HG03095 (cell line): ENCODE results near the gene TDRD12.
"Not testable (repeated sequence)": the region's sequence is repeated elsewhere in the genome, so short reads cannot be mapped to it uniquely, and the experiment has no call there.

ENCODE experiments used
- ATAC-seq: cut with Tn5 transposase; IDR thresholded peaks from one replicate; pipeline ENCODE4 v1.9.1; 2021; ENCODE audit warnings: moderate library complexity; ENCODE audit not compliant: unreplicated experiment

Gene TDRD12

DNA sequence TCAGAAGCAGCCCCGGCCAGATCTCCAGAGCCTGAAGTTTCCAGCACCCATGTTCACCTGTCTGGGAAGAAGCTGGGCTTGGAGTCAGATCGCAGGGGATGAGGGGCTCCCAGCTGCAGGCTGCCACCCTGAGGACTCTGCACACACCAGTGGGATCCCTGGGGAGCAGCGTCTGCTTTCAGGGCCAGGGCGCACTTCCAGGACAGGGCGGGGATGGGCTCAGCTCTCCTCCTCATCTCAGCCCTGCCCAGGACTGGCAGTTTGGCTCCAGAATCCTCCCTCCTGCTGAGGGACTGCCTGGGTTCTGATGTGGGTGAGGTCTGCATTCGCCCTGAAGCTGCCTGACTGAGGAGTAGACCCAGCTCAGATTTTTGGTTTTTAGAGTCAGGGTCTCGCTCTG lies 146.5 kb downstream of the TDRD12 start:
- ATAC-seq = no peak

DNA sequence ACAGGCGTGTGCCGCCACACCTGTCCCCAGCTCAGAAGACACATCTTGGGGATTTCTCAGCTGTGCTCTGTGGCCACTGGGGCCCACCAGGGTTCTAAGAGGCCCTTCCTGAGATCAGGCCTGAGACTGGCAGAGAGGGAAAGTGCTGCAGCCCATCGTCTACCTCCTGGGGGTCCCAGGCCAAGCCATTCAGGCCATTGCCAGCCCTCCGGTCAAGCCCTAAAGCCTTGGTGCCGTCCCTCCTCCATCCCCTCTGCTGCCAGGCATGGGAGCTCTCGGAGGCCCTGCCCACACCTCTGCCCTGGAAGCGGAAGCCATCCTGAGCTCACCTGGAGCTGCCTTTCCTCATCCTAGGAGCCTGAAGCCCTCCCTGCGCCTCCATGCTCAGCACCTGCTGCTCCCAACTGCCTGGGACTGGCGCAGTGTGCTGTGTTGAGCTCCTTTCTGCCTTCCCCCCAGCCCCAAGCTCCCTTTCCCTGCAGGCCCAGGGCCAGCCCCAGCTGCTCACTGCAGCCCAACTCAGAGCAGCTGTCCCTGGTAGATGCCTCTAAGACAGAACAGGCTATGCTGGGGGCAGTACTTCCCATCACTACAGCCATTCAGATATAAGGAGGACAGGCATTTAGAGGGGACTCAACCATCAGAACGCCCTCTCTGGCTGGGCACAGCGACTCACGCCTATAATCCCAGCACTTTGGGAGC lies 147.1 kb downstream of the TDRD12 start:
- ATAC-seq = no peak

DNA sequence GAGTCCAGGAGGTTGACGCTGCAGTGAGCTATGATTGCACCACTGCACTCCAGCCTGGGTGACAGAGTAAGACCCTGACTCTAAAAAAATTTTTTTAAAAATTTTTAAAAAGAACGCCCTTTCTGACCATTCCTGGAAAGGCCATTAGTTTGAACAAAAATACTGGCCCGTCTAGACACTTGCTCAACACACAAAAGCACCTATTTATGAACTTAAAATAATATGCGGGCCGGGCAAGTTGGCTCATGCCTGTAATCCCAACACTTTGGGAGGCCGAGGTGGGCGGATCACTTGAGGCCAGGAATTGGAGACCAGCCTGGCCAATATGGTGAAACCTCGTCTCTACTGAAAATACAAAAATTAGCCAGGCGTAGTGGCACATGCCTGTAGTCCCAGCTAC lies 147.9 kb downstream of the TDRD12 start:
- ATAC-seq = not testable (repeated sequence)

DNA sequence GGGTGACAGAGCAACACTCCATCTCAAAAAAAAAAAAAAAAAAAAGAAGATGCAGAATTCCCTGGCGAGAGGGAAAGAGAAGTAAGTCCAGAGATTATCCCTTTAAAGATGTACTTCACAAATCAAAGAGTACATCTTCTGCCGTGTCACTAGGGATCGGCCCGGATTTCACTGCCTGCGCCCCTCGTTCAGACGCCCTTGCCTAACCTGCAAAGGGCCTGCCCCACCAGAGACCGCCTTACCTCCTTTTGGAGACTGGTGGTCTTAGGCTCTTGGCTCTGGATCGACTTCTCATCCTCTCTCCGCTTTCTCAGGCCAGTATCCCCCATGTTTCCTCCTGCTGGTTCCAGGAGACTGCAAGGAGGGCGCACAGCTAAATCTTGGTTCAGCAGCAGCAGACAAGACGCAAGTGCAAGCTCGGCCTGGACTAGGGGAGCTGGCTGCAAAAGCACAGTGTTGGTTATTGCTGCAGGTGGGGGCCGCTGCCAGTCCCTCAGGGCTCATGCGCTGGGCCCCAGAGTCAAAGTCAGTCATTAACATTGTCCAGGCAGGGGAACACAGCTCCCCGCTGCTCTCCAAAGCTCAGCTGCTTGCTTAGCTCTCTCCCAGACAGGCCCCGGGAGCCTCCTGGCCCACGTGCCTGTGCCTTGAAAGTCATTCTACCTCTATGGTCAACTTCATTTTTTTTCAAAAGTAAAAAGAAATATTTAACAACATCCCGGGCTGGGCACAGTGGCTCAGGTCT lies 148.8 kb downstream of the TDRD12 start:
- no peak for ATAC-seq

DNA sequence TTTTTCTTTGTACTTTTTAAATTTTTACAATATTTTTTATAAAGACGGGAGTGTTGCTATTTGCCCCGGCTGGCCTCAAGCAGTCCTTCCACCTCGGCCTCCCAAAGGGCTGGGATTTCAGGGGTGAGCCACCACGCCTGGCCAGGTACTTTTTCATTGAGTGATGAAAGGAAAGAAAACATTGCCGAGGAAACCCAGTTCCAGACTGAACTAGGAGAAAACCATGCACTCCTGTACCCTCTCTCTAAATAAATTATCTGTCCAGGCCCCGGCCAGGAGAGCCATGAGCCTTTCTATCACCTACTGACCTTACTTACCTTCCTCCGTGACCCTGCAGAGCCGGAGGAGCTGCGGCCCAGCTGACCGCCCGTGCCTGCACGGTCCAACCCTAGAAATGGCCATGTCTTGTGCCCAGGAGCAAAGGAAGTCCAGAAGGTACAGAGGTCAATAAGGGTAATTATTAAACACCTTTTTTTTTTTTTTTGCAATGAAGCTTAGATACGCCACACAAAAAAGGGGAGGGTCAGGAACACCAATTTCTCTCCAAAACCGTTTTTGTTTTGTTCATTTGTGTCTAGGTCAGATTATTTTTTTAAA lies 149.9 kb downstream of the TDRD12 start, which contains the start of gene SLC7A9:
Gene SLC7A9 (minus strand): TSS at position 399 of the 597 bp plus-strand sequence. CDS start 1,233 bp downstream, outside the sequence.
- ATAC-seq = no peak

DNA sequence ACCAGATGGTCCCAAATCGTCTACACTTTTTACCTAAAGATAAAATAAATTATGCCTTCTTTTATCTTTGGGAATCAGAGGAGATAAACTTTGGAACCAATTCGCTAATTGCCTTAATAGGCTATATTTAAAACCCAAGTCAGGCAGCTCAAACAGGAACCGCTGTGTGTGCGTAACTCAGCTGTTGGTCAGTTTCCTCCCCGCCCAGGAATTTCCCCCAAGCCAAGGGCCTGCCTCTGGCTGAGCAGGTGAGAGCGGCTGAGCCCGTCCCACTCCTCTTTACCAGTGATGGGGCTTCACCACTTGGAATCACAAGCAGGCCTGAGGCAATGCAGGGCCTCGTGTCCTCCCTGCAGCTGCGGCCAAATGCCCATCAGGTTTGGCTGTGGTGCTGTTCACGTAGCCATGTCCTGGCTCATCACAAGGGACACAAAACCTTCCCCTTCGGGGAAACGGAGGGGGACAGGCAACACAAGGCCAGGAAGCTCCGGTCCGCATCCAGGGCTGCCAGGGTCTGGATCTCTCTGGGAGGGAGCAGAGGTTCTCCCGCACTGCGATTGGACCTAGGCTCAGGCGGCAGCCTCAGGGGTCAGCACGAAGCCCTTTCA lies 150.5 kb downstream of the TDRD12 start:
- no peak for ATAC-seq

DNA sequence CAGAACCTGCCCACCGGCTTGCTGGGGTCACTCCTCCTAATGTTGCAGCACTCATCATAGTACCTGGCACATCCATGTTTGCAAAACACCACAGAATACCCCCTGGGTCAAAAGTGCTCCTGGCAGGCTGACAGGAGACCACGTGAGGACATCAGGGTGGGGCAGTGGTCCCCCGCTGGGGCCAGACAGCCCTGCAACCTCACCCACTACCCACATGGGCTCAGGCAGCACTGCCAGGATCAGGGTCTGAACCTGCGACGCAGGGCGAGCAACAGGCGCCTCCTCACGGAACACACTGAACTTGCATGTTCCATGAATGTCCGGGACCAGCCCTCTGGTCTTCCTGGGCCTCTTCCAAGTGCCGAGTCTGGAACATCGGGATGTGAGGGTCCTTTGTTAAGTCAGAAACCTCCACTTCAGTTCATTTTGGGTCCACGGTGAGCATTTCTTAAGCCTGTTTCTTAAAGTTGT lies 151.4 kb downstream of the TDRD12 start:
- ATAC-seq = no peak

DNA sequence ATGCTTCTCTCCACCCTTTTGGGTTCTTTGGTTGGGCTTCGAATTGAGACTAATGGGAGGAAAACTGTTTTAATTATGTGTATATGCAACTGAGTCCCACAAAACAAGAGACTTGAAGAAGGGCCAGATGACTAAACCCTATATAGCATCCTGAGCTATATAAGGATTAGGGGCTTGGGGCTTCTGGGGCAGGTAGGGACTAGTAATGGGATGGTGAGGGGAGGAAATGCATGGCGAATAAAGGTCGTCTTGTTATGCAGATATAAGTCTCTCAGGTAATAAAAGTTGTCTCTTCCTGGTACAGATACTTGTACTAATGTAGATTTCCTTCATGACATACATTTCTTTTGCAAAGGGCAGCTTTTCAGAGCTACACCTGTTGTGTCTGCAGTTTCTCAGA lies 152.8 kb downstream of the TDRD12 start:
- ATAC-seq = no peak

DNA sequence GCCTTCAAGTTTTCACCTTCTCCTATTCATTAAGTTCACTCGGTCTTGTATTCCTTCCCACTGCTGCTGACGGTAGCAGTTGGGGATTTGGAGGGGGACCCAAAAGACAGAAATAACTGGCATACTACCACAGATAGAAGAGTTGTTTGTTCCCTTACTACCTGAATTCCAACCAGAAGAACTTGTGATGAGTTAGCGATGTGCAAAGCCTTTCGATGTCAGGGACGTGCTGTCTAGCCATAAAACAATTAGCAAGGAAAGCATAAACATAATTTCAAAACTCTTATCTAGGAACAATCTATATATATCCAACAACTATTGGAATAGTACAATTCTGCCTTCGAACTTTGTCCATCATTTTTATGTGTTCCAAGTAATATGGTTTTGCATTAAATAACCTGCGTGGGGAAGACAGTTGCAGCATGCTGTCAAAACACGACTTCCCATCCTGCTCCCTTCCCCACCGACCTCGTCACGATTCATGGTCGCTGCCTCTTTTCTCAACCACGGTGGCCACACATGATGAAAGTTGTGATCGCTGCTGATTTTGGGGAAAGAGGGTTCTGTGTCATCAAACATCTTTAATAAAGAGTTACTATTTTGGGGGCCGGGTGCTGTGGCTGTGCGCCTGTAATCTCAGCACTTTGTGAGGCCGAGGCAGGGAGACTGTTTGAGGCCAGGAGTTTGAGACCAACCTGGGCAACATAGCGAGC lies 153.8 kb downstream of the TDRD12 start:
- ATAC-seq = no peak

DNA sequence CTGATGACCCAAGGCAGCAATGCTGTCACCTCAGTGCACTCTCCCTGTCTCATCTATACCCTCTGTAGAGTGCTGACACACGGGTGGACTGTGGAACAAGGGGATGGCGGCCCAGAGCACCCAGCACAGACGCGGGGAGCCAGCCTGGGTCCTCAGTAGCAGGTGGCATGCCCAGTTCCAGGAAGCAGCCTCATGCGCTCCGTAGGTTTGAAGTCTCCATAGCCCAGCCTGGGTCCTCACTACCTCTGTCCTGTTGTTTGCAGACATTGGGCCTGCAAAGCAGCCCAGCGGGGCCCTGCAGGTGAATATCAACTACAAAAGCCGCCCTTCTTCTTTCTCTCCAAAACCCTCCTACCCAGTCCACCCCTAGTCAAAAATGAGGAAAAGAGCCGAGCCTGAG lies 155.0 kb downstream of the TDRD12 start:
- ATAC-seq = no peak

DNA sequence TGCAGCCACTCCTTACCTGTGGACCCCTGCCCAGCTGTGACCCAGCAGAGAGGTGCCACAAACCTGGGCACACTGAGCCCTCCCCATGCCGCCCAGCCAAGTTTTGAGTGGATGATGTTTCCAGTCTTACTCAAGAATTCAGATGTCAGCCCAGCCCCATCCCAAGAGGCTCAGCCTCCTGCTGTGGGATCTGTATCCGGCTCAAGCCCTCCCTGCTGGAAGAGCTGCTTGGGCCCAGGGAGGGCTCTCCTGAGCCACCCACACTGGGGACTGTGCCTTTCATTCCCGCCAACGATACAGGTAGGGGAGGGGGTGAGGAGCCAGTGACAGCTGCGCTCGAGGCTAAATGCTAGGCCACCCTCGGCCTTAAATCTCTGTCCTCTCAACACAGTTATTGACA lies 155.9 kb downstream of the TDRD12 start:
- no peak for ATAC-seq

DNA sequence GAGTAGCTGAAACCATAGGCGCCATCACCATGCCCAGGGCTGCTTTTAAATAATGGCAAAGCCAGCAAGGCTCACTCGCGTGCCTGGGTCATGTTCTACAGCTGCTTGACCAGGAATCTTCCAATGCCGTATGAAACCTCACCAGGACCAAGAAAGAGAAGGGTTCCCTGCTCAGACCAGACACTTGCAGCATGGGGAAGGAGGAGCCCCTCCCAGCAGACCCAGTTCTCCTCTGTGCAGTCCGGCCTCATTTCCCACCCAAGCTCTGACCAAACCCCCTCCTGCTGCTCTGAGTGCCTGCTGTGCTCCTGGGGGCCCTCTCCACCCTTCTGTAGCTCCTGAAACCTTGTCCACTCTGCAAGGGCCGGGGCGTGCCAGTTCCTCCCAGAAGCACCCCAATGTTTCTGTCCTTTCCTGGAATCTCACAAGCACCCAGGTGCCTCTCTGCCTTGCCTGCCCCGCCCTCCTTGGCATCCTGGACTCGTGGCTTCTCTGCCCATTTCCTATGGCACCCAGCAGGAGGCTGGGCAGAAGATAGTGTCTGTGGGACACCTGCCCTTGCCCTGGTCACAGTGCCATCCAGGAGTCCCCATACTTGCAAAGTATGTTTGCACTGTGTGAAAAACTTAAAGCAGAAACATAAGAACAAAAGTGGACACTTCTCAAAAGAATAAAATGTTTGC lies 156.8 kb downstream of the TDRD12 start:
- no peak for ATAC-seq

DNA sequence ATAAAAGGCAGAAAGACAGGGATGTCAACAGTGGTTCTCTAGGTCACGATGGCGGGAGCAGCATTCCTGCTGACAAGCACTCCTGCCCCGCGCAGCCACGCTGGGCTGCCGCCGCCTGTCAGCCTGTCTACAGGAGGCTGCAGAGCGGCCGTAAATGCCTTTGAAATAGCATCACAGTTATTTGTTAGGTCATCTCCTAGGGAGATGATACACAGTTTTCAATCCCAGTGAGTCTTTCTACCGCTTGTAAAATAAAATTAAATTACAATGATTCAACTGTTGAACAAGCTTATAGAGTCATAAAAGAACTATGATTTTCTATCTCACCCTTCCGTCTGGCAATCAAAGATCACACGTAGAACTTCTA lies 157.3 kb downstream of the TDRD12 start:
- no peak for ATAC-seq
